ENCODE measurements around the gene CELSR2. TPM values are rescaled to one million over a fixed set of nuclear protein-coding genes. Genes with fewer than 3 reads are reported as not detected.
"Not testable (repeated sequence)": the region's sequence is repeated elsewhere in the genome, so short reads cannot be mapped to it uniquely, and the experiment has no call there.

Gene CELSR2, protein sequence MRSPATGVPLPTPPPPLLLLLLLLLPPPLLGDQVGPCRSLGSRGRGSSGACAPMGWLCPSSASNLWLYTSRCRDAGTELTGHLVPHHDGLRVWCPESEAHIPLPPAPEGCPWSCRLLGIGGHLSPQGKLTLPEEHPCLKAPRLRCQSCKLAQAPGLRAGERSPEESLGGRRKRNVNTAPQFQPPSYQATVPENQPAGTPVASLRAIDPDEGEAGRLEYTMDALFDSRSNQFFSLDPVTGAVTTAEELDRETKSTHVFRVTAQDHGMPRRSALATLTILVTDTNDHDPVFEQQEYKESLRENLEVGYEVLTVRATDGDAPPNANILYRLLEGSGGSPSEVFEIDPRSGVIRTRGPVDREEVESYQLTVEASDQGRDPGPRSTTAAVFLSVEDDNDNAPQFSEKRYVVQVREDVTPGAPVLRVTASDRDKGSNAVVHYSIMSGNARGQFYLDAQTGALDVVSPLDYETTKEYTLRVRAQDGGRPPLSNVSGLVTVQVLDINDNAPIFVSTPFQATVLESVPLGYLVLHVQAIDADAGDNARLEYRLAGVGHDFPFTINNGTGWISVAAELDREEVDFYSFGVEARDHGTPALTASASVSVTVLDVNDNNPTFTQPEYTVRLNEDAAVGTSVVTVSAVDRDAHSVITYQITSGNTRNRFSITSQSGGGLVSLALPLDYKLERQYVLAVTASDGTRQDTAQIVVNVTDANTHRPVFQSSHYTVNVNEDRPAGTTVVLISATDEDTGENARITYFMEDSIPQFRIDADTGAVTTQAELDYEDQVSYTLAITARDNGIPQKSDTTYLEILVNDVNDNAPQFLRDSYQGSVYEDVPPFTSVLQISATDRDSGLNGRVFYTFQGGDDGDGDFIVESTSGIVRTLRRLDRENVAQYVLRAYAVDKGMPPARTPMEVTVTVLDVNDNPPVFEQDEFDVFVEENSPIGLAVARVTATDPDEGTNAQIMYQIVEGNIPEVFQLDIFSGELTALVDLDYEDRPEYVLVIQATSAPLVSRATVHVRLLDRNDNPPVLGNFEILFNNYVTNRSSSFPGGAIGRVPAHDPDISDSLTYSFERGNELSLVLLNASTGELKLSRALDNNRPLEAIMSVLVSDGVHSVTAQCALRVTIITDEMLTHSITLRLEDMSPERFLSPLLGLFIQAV (N-terminal part only)
- 4.2 and 5.0 TPM in 2 replicates for total RNA-seq (2014; rRNA removed; shearing (Covaris generic))

GRCh38 chr1:109248797-109249629 is at the start of gene CELSR2:
CELSR2 (plus strand) TSS chr1:109249539; CDS start chr1:109250080, 541 bp downstream.
- in situ Hi-C loops (cut with HindIII; ENCODE audit: low sequenced_read_pairs), result no loop called here
- DNase-seq (ENCODE audit: low spot score), result peak; percentile 70

DNA sequence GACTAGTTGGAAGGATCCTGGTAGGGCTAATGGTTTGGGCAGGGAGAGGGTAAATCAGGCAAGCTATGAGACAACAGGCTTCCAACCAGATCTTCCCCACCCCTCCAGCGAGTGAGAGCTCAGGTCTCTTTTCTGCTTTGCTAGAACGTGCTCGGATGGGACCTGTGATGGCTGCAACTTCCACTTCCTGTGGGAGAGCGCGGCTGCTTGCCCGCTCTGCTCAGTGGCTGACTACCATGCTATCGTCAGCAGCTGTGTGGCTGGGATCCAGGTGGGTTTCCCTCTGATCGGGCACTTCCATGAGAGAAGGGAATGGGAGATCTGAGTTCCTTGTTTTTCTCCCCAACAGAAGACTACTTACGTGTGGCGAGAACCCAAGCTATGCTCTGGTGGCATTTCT is 49.6 kb upstream of the CELSR2 start:
- in situ Hi-C loops (cut with HindIII; ENCODE audit: low sequenced_read_pairs), result no loop called here

DNA sequence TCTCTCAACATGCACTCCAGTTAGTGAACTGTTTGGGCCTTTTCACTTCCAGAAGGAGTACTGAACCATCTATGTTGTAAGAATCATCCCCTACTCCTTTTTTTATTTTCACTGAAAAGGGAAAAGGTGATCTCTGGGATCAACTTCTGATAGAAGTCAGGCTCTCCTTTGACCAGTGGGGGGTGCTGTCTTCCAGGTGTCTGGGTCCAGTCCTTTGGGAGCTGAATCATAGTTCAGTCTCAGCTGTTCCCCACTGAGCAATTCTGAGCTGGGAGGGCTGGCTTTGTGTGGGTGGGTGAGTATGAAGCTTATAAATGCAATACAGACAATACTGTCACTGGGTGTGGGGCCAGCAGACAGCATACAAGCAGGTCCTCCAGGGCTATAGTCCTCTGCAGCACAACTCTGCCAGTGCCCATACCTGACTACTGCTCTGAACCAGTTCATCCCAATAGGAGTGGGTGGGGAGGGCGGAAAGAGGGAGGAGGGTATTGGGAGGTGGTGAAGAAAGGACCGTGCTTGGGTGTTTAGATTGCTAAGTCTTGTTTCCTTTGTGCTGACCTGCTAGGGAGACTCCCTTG is 48.1 kb upstream of the CELSR2 start:
- in situ Hi-C loops (cut with HindIII; ENCODE audit: low sequenced_read_pairs), result no loop called here

More for the DNA sequence above, 49.6 kb upstream of the CELSR2 start:
- no peak for DNase-seq (ENCODE audit: low spot score)

GRCh38 chr1:109204484-109204883 is 44.9 kb upstream of the CELSR2 start:
- in situ Hi-C loops (cut with HindIII; ENCODE audit: low sequenced_read_pairs), result no loop called here

More for the DNA sequence above, 48.1 kb upstream of the CELSR2 start:
- peak; percentile 35 for DNase-seq (ENCODE audit: low spot score)

DNA sequence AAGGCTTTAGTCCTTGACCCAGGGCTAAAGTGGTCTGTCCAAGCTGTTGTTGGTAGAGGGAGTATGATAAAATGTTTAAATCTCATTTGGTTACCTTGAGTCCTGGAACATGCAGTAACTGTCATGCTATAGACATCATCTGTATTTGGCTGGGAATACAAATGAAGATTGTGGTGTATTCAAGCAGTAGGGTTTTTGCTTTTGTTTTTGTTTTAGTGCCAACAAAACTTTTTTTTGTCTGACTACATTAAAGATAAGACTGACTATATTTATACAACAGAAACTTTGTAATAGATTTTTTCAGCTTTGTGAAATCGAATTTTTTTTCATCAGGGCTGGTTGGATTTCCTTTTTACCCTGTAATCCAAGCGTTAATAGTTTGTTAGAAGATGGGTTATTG is 43.0 kb upstream of the CELSR2 start:
- DNase-seq (ENCODE audit: low spot score), result no peak
- in situ Hi-C loops (cut with HindIII; ENCODE audit: low sequenced_read_pairs), result no loop called here

More at GRCh38 chr1:109204484-109204883, 44.9 kb upstream of the CELSR2 start:
- DNase-seq (ENCODE audit: low spot score), result no peak

GRCh38 chr1:109207467-109208103 is 41.8 kb upstream of the CELSR2 start:
- no peak for DNase-seq (ENCODE audit: low spot score)
- in situ Hi-C loops (cut with HindIII; ENCODE audit: low sequenced_read_pairs), result no loop called here

GRCh38 chr1:109208394-109208793 is 40.9 kb upstream of the CELSR2 start:
- in situ Hi-C loops (cut with HindIII; ENCODE audit: low sequenced_read_pairs), result no loop called here
- no peak for DNase-seq (ENCODE audit: low spot score)

DNA sequence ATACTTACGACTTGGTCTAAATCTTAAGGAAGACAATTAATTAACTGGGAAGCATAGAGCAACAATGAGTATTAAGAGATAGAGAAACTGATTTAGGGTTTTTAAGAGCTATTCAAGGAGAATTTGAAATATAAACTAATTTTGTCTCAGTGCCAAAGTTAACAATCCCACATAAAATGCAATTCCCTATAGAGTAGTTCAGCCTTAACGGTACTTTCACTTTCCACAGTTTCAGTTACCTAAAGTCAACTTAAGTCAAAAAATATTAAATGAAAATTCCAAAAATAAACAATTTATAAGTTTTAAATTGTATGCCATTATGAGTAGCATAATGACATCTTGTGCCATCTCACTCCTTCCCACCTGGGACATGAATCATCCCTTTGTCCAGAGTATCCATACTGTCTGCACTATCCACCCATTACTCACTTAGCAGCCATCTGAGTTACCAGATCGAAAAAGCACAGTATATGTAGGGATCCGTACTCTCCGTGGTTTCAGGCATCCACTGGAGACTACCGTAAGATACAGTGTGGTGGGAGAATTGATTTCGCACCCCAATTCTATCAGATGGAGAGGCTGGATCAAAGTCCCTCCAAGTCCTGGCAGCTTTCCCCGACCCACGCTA is 40.4 kb upstream of the CELSR2 start:
- DNase-seq (ENCODE audit: low spot score), result no peak
- in situ Hi-C loops (cut with HindIII; ENCODE audit: low sequenced_read_pairs), result no loop called here

DNA sequence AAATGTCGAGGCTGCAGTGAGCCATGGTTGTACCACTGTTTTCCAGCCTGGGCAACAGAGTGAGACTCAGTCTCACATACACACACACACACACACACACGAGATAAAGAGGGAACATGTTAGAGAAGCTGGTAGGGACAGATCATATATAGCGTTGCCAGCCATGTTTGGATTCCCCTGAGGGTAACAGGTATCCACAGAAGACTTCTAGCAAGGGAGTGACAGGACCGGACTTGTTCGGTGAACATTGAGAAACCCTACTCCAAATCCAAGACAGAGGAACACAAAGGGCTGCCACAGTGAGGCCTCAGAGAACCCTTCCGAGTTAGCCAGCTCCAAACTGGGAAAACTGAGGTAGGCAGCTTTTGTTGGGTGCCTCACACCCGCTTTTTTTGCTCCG is 39.3 kb upstream of the CELSR2 start:
- no peak for DNase-seq (ENCODE audit: low spot score)
- in situ Hi-C loops (cut with HindIII; ENCODE audit: low sequenced_read_pairs), result no loop called here

DNA sequence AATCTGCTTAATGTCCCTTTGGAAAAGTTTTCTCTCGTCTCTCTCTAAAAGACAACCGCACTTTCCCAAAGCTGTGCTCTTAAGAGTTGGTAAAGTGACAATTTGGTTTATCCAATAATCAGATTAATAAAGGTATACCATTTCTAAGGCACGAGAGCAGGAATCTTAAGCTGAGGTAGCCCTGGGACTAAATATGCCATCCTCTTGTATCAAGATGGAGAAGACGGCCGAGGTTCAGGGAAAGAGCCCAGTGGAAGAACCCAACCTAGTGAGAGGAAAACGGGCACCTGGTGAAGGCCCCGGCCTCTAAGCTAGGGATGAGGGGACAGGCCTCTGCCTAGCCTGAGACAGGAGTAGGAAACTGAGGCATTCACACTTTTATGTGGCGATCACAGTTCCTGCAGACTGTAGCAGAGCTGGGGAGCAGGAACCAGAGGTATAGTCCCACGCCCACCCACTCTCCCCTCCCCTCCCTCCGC is 36.0 kb upstream of the CELSR2 start:
- no peak for DNase-seq (ENCODE audit: low spot score)
- in situ Hi-C loops (cut with HindIII; ENCODE audit: low sequenced_read_pairs), result no loop called here

GRCh38 chr1:109213824-109214693 is 35.3 kb upstream of the CELSR2 start, which contains the start of gene SARS1:
SARS1 (plus strand) TSS chr1:109213918; CDS start chr1:109213993, 75 bp downstream.
- in situ Hi-C loops (cut with HindIII; ENCODE audit: low sequenced_read_pairs), result no loop called here
- peak; percentile 83 for DNase-seq (ENCODE audit: low spot score)

GRCh38 chr1:109214695-109215623 is 34.4 kb upstream of the CELSR2 start:
- in situ Hi-C loops (cut with HindIII; ENCODE audit: low sequenced_read_pairs), result no loop called here
- DNase-seq (ENCODE audit: low spot score), result peak; percentile 66

GRCh38 chr1:109216662-109217061 is 32.7 kb upstream of the CELSR2 start:
- in situ Hi-C loops (cut with HindIII; ENCODE audit: low sequenced_read_pairs), result no loop called here
- no peak for DNase-seq (ENCODE audit: low spot score)

- in situ Hi-C loops (cut with HindIII; ENCODE audit: low sequenced_read_pairs), result no loop called here
Observed at GRCh38 chr1:109218516-109218915, 30.8 kb upstream of the CELSR2 start.

DNA sequence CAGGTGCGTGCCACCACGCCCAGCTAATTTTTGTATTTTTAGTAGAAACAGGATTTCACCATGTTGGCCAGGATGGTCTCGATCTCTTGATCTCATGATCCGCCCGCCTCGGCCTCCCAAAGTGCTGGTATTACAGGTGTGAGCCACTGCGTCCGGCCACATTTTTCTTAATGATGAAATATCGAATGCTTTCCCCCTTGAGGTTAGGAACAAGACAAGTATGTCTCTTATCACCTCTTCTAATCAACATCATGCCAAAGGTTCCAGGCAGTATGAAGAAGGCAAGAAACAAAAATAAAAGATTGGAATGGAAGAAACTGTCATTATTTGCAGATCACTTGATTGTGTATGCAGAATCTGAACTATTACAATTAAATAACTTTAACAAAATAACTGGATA is 28.1 kb upstream of the CELSR2 start:
- DNase-seq (ENCODE audit: low spot score); in situ Hi-C loops (cut with HindIII; ENCODE audit: low sequenced_read_pairs): not testable (repeated sequence)

More at GRCh38 chr1:109218516-109218915, 30.8 kb upstream of the CELSR2 start:
- DNase-seq (ENCODE audit: low spot score), result no peak

Measured in G401 (cell line).